HG03060 (cell line): ENCODE data around the gene FBXW11.
"Not testable (repeated sequence)": the region's sequence is repeated elsewhere in the genome, so short reads cannot be mapped to it uniquely, and the experiment has no call there.

Experiments used
- ATAC-seq: cut with Tn5 transposase; IDR thresholded peaks from one replicate; pipeline ENCODE4 v1.9.1; 2021; ENCODE audit warnings: low read depth, moderate number of reproducible peaks; ENCODE audit not compliant: unreplicated experiment

The FBXW11 gene

GRCh38 chr5:171956314-171956713 is 50.1 kb downstream of the FBXW11 start:
- ATAC-seq = no peak

- ATAC-seq = no peak
Observed at GRCh38 chr5:171955761-171956160, 50.7 kb downstream of the FBXW11 start.

- no peak for ATAC-seq
Observed at GRCh38 chr5:171954721-171955120, 51.7 kb downstream of the FBXW11 start.

GRCh38 chr5:171953860-171954701 is 52.4 kb downstream of the FBXW11 start:
- no peak for ATAC-seq

GRCh38 chr5:171952021-171952420 is 54.4 kb downstream of the FBXW11 start:
- ATAC-seq = no peak

- no peak for ATAC-seq
Observed at GRCh38 chr5:171951218-171951617, 55.2 kb downstream of the FBXW11 start.

- no peak for ATAC-seq
Observed at GRCh38 chr5:171946000-171946781, 60.2 kb downstream of the FBXW11 start.

GRCh38 chr5:171945476-171945875 is 61.0 kb downstream of the FBXW11 start:
- no peak for ATAC-seq

GRCh38 chr5:171945066-171945465 is 61.4 kb downstream of the FBXW11 start:
- ATAC-seq = no peak

GRCh38 chr5:171942112-171942516 is 64.3 kb downstream of the FBXW11 start:
- not testable (repeated sequence) for ATAC-seq

- not testable (repeated sequence) for ATAC-seq
Observed at GRCh38 chr5:171941675-171942074, 64.8 kb downstream of the FBXW11 start.

- ATAC-seq = not testable (repeated sequence)
Observed at GRCh38 chr5:171941275-171941674, 65.2 kb downstream of the FBXW11 start.

GRCh38 chr5:171939951-171940350 is 66.5 kb downstream of the FBXW11 start:
- ATAC-seq = no peak

GRCh38 chr5:171938358-171938757 is 68.1 kb downstream of the FBXW11 start:
- ATAC-seq = no peak

GRCh38 chr5:171937351-171937750 is 69.1 kb downstream of the FBXW11 start:
- ATAC-seq = no peak

GRCh38 chr5:171934586-171934985 is 71.9 kb downstream of the FBXW11 start:
- ATAC-seq = no peak

- no peak for ATAC-seq
Observed at GRCh38 chr5:171931163-171931562, 75.3 kb downstream of the FBXW11 start.

GRCh38 chr5:171927345-171927941 is 79.0 kb downstream of the FBXW11 start:
- no peak for ATAC-seq

GRCh38 chr5:171926311-171926710 is 80.1 kb downstream of the FBXW11 start:
- peak; percentile 81 for ATAC-seq

- ATAC-seq = no peak
Observed at GRCh38 chr5:171924493-171925122, 81.8 kb downstream of the FBXW11 start.
